Stimulated activated CD8-positive, alpha-beta memory T cell treated with anti-CD3 and anti-CD28 coated beads, Interleukin-4, amount 100 ng/mL, for 24 hours (primary cell): ENCODE results near the gene MFSD12.
"Not testable (repeated sequence)": the region's sequence is repeated elsewhere in the genome, so short reads cannot be mapped to it uniquely, and the experiment has no call there.

Experiments used
- DNase-seq: peaks from one replicate; pipeline ENCODE4 v3.0.0-alpha.2; 2020; ENCODE audit warnings: low read depth

MFSD12 gene

DNA sequence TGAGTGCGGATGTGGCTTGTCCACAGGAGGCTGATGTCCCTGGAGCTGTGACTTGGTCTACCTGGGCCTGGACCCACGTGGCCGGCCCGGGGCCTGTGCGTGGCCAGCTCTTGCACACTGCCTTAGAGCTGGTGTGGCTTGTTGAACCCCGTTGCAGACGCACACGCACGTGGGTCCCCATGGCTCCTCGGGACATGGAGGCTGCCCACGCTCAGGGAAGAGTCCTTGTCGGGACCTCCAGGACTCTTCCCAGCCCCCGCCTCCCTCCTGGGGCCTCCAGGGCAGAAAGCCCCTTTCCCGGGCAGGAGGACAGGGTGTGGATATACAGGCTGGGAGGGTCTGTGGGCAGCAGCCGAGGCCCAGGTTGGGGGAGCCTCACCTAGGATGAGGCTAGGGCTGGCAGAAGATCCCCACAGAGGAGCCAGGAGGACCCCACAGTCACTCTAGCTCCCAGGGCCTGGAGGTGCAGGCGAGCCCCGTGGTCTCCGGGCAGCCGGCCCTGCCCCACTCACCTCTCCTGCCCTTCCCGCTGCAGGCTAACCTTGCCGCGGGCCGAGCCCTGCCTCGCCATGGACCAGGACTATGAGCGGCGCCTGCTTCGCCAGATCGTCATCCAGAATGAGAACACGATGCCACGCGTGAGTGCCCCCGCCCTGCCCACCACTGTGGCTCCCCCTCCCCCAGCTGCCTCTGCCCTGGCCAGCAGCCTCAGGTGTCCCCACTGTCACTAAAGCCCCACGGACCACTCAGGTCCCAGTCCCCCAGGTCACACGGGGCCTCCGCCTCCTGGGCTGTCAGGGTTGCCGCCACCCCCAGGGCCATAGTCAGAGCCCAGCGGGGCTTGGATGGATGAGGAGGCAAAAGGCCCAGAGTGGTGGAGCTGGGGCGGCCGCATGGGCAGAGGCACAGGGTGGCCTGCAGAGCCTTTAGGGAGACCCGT, 34.7 kb downstream of the MFSD12 start:
- DNase-seq: no peak

DNA sequence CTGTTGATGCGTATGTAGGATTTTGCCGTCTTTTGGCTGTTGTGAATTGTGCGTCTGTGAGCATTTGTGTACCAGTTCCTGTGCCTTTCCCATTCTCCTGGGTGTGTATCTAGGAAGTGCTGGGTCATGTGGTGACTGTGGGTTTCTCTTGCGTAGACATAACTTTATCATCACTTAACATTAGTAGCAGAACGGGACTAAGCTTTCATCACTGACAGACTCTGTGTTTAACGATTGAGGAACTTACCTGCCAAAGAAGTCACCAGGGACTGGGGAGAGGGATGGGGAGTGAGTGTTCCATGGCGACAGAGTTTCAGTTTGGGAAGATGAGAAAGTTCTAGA, 36.3 kb downstream of the MFSD12 start:
- no peak for DNase-seq

DNA sequence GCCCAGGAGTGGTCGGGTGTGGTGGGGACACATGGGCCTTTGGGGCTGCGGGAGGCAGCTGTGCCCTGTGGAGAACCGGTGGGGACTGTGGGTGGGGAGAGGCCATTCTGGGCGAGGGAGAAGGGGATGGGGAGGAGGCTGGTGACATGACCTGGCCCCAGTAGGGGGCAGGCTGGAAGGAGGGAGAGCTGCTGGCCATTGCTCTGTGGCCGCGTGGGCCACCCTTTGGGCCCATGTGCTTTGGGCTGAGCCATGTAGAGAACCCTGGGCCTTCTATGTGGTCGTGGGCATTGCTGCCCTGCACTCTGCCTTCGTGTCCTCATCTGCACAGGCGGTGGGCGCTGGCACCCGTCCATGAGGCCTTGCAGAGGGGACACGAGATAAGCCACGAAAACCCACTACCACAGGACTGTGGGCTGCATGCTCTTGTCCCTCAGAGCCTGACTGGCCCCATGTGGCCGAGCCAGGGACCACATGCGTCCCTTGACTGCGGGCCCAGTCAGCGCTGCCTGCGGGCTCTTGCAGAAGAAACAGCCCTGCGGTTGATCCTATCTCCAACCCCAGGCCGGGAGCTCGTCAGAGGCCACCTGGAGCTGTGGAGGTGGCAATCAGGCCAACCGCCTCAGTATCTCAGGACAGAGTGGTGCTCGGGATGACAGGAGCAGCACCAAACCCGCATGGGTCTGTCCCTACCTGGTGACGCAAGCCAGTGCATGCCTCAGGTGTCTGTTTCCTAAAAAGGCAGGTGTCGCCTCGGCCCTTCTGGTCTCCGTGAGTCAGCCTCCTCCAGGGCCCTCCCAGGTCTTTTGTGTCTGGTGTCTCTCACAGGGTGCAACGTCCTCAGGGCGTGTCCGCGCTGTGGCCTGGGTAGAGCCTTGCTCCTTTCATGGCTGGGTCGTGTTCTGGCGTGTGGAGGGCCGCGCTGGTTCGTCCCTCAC, 37.0 kb downstream of the MFSD12 start:
- DNase-seq: no peak

DNA sequence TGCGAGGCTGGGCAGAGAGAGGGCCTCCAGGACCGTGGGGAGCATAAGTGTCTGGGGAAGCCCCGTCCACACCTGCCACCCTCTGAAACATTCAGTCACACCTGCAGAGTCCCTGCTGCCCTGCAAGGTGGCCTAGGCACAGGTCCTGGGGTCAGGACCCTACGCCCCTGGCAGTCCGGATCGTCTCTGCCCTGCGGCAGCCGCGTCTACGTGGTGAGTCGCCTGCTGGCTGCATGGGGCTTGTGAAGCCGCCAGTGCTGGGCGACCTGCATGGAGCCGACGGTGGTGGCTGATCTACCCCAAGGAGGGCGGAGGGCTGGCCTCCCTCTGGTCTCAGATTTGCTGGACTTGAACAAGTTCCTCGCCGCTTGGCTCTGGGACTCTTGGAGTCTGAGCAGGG, 38.3 kb downstream of the MFSD12 start:
- DNase-seq: no peak

DNA sequence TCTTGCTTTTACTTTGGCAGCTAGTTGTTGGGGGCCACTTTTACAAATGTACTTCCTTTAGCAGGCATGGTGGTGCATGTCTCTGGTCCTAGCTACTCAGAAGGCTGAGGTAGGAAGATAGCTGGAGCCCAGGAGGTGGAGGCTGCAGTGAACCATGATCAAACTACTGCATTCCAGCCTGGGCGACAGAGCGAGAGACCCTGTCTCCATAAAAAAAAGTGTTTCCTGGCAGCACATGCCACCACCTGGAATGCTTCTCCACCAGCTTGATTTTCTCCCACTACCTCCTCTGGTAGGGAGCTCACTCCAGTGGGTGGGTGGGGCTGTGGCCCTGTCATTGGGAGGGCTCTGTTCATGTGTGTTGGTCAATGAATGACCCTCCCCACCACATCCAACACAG, 38.7 kb downstream of the MFSD12 start:
- no peak for DNase-seq

DNA sequence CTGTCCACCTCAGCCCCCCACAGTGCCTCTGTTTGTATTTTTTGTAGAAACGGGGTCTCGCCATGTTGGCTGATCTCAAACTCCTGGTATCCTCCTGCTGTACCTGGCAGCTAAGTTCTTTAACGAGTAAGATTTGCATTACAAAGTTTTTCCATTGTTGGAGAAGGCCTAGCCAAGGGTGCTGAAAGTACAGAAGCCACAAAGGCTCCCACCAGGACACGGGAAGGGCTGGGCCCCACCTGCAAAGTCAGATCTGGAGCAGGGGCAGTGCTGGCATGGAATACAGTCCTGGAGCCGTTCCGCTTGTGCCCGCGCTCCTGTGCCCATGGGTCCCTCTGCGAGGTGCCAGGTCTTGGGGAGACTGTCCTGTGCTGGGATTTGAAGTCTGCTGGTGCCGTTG, 39.1 kb downstream of the MFSD12 start:
- DNase-seq: no peak

DNA sequence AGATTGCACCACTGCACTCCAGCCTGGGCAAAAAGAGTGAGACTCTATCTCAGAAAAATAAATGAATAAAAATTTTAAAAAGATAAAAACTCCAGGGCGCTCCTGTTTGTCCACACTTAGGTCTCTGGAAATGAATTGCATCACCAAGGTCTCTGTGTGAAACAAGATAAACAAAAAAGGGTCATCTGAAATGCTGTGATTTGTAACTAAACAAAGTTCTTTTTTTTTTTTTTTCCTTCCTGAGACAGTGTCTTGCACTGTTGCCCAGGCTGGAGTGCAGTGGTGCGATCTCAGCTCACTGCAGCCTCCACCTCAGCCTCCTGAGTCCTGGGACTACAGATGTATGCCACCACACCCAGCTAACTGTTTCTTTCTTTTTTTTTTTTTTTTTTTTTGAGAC, 39.7 kb downstream of the MFSD12 start:
- DNase-seq: no peak

DNA sequence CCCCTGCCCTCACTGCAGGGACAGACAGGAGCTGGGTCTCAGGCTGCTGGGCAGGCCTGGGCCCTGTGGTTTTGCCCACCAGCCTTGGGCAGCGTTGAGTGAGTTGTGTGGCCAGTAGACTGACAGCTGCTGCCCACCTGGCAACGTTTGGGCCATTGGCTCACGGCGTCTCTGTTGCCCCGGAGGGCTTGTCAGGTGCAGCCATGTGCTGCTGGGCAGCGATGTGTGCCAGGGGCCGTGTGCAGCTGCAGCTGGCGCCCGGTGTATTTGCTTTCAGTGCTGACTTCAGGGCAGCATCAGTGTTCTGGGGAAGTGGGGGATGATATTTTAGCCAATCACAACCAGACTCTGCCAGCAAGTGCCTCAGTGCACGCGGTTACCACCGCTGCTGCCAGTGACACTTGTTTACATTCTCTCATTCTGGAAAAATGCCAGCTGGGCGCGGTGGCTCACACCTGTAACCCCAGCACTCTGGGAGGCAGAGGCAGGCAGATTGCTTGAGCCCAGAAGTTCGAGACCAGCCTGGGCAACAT, 40.6 kb downstream of the MFSD12 start:
- no peak for DNase-seq

DNA sequence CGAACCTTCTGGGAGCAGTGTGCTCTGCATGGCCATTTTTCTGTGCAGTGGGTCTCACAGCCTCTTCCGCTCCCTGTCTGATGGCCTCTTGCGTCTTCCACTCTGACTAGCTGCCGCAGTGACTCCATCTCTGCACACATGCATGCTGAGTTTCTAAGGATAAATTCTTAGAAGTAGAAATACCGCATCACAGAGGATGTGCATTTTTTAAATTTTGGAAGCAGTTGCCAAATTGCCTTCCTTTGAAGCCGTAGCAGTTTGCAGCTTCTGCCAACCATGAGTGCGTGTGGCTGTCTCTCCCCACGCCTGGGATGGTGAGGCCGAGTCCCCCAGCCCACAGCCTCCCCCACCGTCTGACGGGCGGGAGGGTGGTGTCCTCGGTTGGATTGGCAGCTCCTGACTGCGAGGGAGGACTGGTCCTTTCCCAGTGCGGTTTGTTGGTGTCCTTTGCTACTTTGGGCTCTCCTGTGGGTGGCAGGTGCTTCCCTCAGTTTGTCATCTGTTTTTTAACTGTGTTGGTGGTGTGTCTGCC, 41.4 kb downstream of the MFSD12 start:
- DNase-seq: no peak

DNA sequence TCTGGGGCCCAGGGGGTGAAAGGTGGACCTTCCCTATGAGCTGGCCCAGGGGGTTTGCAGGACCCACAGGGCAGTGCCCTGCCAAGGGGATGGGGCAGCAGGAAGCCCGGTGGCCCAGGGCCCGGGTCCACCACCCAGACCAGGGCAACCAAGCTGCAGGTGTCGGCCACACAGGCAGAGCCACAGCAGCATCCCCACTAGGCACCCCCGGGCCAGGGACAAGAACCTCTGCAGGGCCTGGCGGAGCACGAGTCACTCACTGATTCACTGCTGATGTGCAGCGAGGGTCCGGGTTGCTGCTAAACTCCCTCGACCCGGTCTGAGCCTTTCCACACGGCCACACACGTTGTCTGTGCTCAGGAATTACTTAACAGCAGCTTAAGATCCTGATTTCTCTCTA, 42.5 kb downstream of the MFSD12 start:
- DNase-seq: no peak

DNA sequence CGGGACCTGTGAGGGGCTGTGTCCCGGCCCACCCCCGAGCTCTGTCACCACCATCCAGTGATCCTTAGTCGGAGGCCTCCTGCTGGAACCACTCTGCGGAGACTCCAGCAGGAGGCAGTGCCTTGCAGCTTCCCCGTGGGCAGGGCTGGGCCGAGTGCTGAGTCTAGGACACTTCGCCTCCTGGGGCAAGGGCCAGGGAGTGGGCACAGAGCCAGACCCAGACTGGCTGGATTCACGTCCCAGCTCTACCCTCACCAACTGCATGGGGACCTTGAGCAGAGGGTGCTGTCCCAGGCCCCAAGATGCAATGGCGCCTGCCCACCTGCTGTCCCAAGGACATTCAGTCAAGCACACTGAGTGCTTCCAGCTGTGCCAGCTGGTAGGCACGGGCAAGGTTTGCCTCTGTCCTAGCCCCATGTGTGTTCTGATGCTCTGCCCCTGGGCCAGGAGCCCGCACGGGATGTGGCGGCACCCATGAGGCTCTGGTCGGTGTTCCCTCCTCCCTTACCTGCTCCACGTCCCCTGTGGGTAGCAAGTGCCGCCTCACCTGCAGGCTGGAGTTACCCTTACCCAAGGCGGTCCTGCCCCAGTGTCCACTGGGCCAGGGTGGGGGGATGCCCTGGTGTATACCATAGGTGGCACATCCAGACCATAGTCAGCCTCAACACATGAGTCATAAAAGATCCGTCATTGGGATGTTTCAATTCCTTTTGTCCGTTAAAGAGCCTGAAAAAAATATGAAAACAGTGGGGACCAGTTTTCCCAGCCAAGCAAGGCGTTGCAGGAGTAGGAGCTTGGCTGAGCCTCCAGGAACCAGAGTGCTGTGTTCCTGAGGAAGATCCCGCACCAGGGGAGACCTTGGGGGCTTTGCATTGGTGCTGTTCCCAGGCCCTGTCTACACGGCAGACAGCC, 43.9 kb downstream of the MFSD12 start:
- no peak for DNase-seq

DNA sequence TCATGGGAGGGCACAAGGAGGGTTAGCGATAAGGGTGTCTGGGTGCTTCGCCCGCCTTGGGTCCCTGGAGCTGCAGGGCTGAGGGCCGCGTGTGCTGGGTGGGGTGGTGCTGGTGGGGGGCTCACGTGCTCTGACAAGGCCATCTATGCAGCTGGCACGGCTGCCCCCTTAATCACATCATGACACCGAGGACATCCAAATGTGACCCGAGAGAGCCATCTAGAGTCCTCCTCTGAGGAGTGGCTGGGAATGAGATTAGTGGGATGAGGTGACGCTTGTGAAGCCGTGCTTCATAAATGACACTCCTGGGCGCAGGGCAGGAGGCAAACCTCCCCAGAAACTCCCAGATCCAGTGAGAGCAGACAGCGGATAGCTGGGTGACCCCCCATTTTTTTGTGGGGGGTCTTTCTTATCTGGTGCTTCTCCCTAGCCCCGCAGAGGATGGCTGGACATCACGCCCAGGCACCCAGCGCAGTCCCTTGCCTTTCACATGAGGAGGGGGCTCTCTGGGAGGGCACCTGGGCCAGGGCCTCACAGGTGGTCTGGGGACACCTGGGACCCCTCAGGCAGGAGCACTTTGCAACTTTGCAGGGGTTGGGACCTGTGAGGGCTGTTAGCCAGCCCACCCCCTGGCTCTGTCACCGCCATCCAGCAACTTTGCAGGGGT, 44.7 kb downstream of the MFSD12 start:
- DNase-seq: no peak

DNA sequence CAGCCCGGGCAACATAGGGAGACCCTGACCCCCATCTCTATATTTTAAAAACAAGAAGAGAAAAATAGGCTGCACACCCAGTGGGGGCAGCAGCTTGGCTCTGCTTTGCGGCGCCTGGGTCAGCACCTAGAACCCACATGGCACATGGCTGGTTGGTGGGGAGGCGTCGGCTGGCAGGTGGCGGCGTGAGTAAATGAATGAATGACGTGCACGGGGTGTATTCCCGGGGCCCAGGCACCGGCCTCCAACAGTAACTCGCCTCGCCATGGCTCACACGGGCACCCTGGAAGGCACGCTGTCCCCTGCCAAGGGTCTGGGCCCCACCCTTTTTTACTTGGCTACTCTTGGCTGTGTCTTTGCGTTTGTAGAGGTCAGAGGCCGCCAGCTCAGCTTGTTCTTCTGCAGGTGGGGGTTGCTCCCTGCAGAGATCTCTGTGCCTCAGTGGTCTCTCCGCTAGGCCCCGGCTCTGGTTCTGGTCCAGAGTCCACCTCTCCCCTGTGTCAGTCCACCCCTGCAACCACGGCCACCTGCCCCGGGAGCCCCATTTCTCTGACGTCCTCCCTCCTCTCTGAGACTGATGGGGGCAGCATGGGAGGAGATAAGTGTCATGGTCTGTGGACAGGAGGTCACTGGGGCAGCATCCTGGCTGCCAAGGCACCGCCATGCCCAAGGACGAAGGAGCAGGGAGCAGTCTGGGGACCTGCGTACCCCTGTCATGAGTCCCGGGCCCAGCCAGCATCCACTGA, 45.7 kb downstream of the MFSD12 start:
- DNase-seq: no peak

DNA sequence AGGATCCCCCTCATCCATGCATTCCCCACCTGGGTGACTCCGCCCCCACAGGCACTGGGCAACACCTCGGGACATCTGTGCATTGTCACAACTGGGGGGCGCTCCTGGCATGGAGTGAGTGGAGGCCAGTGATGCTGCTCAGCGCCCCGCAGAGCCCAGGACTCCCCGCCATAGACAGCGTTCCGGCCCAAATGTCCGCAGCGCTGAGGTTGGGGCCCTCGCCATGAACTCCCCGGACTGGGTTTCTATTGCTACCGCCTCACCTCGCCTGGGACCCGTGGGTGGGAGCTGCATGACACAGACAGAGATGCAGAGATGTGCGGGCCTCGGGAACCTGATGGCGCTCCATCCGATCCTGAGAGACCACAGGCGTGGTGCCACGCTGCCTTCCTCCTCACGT, 46.7 kb downstream of the MFSD12 start:
- DNase-seq: no peak

DNA sequence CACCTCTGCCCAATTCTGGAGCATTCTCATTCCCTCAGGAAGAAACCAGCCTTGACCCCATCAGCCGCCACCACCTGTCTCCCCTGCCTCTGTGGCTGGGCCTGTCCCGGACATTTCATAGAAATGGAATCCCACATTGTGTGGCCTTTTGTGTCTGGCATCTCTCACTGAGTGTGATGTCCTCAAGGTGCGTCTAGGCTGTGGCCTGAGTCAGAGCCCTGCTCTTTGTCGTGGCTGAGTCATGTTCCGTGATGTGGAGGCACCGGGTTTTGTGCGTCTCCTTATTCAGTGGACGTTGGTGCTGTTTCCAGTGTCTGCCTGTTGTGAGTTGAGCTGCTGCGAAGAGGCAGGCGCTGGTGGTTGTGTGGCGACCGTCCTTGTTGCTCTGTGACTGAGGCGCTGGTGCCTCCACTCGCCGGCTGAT, 47.8 kb downstream of the MFSD12 start:
- no peak for DNase-seq

DNA sequence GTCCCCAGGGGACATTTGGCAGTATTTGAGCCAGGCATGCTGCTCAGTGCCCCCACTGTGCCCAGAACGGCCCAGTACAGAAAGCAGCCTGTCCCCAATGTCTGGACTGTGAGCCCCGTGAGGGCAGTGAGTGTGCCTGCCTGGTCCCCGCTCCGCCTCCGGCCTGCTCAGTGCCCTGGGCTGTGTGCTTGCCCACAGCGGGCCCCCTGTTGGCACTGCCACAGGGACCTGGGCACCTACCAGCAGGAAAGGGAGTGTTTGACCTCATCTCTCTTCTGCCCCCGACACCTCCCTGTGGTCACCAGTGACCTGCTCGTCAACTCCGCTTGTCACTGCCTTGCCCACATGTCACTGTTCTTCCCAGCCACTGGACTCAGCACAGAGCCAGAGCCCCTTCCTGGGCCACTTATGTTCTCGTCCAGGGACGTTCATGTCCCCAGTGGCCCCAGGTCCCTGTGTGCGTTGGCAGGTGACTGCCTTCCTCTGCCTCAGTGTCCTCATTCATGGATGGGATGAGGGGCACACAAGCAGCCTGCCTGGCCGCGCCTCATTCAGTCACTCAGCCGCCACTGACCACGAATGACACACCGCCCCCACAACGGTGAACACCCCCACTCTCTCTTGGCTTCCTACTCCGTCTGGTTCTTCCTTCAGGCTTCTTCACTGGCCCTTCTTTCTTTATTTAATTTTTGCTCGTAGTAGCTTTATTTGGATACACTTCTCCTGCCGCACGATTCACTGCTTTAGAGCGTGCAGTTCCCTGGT, 48.4 kb downstream of the MFSD12 start:
- DNase-seq: no peak

DNA sequence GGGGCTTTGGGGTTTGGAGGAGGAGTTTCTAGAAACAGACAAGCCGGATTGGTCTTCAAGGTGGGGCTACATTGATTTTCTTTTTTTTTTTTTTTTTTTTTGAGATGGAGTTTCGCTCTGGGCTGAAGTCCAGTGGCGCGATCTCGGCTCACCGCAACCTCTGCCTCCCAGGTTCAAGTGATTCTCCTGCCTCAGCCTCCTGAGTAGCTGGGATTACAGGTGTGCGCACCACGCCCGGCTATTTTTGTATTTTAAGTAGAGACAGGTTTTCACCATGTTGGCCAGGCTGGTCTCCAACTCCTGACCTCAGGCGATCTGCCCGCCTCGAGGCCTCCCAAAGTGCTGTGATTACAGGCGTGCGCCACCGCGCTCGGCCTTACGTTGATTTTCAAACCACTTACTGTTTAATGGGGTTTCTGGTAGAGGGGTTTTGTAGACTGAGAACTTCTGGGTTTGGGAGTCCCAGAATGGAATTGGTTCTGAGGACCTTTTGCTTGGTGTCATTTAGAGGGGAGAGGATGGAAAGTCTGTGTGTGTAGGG, 49.2 kb downstream of the MFSD12 start:
- DNase-seq: not testable (repeated sequence)

DNA sequence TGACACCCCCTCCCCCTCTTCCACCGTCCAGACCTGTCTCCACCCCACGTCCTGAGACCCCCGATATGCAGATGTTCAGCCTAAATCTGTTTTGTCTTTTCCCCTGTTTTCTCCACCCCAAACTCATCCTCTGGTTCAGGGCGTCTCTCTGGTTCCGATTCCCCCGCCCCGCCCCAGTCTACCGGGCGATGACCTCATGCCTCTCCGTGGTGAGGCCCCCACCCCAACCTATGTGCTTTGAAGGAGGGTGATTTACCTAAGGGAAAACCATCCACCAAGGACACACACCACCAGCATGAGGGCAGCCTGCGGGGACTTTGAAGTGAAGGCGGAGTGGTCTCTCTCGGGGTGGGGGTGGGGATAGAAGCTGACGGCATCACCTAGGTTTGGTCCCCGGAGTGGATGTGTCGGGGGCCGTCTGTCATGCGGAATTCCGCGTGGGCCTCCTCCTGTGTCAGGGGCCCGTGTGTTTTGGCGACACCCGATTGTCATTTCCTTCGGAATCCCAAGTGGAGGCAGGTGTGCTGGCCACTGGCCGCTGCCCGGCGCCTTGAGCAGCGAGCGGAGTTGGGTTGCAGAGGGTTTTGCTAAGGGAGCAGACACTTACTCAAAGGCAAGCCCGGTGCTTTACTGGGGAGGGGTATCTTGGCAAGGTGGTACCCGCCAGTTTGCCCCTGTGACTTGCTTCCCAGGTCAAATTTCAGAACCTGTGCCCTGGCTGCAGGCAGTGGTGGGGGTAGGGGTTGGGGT, 49.8 kb downstream of the MFSD12 start:
- no peak for DNase-seq
